Left lung (tissue), 10 donors: ENCODE measurements around the gene UBIAD1. TPM values are rescaled to one million over a fixed set of nuclear protein-coding genes. Genes with fewer than 3 reads are reported as not detected.

ENCODE experiments used
- ATAC-seq: fragments of 200-7000 bp; cut with Tn5 transposase; one replicate; pipeline ENCODE4 v1.9.1; 2020; ENCODE audit warnings: moderate library complexity
- DNase-seq, 4 donors: peaks; one replicate each; pipeline ENCODE4 v3.0.0-alpha.2; 2013 to 2020
- H3K27ac ChIP-seq, 2 donors: fragments of 200-600 bp; sonication (generic) in 1 of 2; one replicate each; pipeline versions ENCODE4 v1.5.0 to v1.8.0; 2020 to 2021
- H3K27me3 ChIP-seq, 2 donors: fragments of 200-600 bp; sonication (generic) in 1 of 2; one replicate each; pipeline versions ENCODE4 v1.5.0 to v1.8.0; 2020 to 2021
- H3K36me3 ChIP-seq, 2 donors: fragments of 200-600 bp; sonication (generic) in 1 of 2; one replicate each; pipeline versions ENCODE4 v1.5.0 to v1.8.0; 2020 to 2021
- H3K4me1 ChIP-seq, 2 donors: fragments of 200-600 bp; one replicate each; pipeline ENCODE4 v1.8.0; 2021
- H3K4me3 ChIP-seq, 2 donors: fragments of 200-600 bp; sonication (generic) in 1 of 2; one replicate each; pipeline versions ENCODE4 v1.5.0 to v1.8.0; 2020 to 2021; ENCODE audit warnings: mild to moderate bottlenecking in 1 of 2
- H3K9me3 ChIP-seq, 2 donors: fragments of 200-600 bp; sonication (generic) in 1 of 2; one replicate each; pipeline versions ENCODE4 v1.5.0 to v1.8.0; 2020 to 2021
- intact Hi-C, 2 donors: fragments of 100-400 bp; cut with DNase I; formaldehyde crosslinking; loops; one replicate each; pipeline versions ENCODE4 v1.11.2 to v1.14.2; 2022
- polyA plus RNA-seq, 6 donors: library from polyadenylated mRNA; unstranded; fragments of 120-200 nt; gene quantifications; one replicate each; pipeline ENCODE4 v1.2.1, GENCODE V29; 2013; ENCODE audit not compliant: insufficient read length in 6 of 6
- total RNA-seq, 2 donors: library from RNA; stranded (reverse); fragmentation: NEBNext Ultra II Directional; extraction: Animal tissue kit (Norgen Biotek cat#: 25700); gene quantifications; one replicate each; pipeline ENCODE4 v1.2.1, GENCODE V29; 2021
- TF ChIP-seq, protein P1 (sequence below), 2 donors: fragments of 200-600 bp; sonication (generic) in 1 of 2; IDR thresholded peaks; one replicate each; pipeline versions ENCODE4 v1.5.0 to v1.8.0; 2021; ENCODE audit warnings: antibody characterized with exemption in 2 of 2
- donor health status: DM: no; HTN: yes; CAD: no.
- donor health status: DM: no; HTN: no; CAD: no.

UBIAD1 gene
- total and polyA plus RNA-seq, 8 donors = 9.3 to 19.4 (median 16.7) TPM

DNA sequence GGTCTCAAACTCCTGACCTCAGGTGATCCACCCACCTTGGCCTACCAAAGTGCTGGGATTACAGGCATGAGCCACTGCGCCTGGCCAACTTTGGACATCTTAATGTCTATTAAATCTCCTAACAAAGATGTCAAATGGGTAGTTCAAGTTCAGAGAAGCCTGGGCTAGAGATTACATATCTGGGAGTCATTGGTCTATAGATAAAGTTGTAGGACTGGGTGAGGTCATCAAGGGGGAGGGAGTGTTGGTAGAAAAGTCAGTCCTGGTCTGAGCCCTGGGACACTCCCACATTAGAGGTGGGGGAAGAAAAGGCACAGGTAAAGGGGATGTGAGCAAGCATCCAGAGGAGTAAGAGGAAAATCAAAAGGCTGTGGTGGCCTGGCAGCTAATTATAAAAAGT lies 6.6 kb downstream of the UBIAD1 start:
- DNase-seq (no peak), ATAC-seq (no peak)
- Histone ChIP-seq H3K9me3 (no peaks in the 10 kb centered on the region), H3K27ac (peak overlapping the region in 1 of 2 donors; percentile 58), H3K4me1 (peaks cover 24 to 51% of the 10 kb centered on the region in 2 donors), H3K27me3 (no peaks in the 10 kb centered on the region), H3K4me3 (no peak overlapping the region), H3K36me3 (peaks cover 0 to 16% of the 10 kb centered on the region in 2 donors)
- intact Hi-C loops = no loop called here
- TF ChIP-seq, protein P1, sequence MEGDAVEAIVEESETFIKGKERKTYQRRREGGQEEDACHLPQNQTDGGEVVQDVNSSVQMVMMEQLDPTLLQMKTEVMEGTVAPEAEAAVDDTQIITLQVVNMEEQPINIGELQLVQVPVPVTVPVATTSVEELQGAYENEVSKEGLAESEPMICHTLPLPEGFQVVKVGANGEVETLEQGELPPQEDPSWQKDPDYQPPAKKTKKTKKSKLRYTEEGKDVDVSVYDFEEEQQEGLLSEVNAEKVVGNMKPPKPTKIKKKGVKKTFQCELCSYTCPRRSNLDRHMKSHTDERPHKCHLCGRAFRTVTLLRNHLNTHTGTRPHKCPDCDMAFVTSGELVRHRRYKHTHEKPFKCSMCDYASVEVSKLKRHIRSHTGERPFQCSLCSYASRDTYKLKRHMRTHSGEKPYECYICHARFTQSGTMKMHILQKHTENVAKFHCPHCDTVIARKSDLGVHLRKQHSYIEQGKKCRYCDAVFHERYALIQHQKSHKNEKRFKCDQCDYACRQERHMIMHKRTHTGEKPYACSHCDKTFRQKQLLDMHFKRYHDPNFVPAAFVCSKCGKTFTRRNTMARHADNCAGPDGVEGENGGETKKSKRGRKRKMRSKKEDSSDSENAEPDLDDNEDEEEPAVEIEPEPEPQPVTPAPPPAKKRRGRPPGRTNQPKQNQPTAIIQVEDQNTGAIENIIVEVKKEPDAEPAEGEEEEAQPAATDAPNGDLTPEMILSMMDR (IDR thresholded peaks at IDR 0.05) = no peak

DNA sequence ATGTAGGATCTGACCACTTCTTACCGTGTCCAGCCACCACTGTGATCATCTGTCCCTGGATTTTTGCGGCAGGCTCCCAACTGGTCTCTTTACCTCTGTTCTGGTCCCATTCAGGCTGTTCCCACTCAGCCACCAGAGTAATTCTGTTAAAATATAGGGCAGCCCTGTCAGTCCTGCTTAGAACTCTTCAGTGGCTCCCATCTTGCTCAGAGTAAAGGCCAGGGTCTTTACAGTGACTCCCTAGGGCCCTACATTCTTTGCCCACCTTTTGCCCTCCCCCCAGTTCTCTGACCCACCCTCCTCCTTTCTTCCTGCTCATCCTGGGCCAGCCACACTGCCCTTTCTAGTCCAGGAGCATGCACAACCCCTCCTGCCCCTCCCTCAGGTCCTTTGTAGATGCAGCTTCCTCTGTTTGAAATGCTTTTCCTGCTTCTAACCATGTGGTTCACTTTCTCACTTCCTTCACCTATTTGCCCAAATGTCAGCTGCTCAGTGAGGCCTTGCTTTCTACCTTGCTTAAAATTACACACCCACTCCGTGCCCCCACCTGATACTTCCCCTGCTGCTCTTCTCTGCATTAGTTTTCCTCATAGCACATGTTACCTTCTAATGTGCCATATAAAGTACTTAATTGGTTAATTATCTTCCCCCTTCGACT lies 7.8 kb downstream of the UBIAD1 start:
- no peak overlapping the region for H3K4me3 ChIP-seq
- peaks cover 12 to 38% of the 10 kb centered on the region in 2 donors for H3K4me1 ChIP-seq
- no peaks in the 10 kb centered on the region for H3K9me3 ChIP-seq
- TF ChIP-seq, protein P1 (IDR thresholded peaks at IDR 0.05) = no peak
- no peak for ATAC-seq
- H3K36me3 ChIP-seq = peaks cover 0 to 23% of the 10 kb centered on the region in 2 donors
- peak overlapping the region; percentile 10 to 58 for H3K27ac ChIP-seq
- H3K27me3 ChIP-seq = no peaks in the 10 kb centered on the region
- intact Hi-C loops = no loop called here
- no peak for DNase-seq

DNA sequence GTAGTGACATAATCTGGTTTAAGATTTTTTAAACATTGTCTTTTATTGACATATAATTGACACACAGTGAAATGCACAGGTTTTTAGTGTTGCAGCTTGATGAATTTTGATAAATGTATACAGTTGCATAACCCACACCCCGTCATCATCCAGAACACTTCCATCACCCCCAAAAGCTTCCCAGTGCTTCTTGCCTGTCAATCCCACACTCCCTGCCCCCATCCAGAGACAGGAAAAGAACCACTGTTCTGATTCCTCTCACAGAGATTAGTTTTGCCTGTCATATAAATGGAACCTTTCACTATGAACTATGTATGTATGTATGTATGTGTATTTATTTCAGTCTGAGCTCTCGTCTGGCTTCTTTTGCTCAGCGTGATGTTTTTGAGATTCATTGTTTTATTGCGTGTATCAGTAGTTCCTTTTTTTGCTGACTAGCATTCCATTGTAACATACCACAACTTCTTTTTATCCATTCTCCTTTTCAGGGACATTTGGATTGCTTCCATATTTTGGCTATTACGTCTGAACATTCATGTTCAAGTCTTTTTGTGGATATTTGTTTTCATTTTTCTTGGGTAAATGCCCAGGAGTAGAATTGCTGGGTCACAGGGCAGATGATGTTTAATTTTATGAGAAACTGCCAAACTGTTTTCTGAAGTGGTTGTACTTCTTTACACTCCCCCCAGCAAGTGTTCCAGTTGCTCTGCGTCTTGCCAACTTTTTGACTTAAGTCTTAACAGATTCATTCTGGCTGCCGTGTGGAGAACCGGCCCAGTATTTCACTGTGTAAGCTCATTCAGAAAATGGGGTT lies 8.7 kb downstream of the UBIAD1 start:
- DNase-seq (peak in 3 of 4 donors; percentile 56 to 81 (median 59)), ATAC-seq (peak; percentile 91)
- Histone ChIP-seq H3K9me3 (no peaks in the 10 kb centered on the region), H3K36me3 (peaks cover 0 to 31% of the 10 kb centered on the region in 2 donors), H3K27me3 (no peaks in the 10 kb centered on the region), H3K4me1 (peaks cover 12 to 30% of the 10 kb centered on the region in 2 donors), H3K4me3 (no peak overlapping the region), H3K27ac (peak overlapping the region; percentile 30 to 58)
- TF ChIP-seq, protein P1 (IDR thresholded peaks at IDR 0.05) = no peak
- intact Hi-C loops = no loop called here

DNA sequence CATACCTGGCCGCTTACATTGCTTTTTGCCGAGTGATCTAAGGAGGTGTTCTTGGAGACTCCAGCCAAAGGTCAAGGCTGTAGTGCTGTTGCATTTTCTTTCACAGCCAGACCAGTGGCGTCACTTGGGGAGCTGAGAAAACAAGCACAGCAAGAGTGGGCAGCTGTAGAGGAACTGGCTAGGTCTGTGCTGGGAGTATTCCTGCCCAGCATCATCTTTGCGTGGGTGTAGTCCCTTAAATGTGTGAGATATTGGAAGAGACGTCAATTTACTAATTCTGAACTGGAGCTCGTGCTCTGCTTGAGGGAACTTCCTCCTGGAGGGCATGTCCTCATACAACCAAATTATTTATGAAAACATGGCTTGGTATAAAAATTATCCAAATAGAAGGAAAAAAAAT lies 10.2 kb downstream of the UBIAD1 start:
- TF ChIP-seq, protein P1 (IDR thresholded peaks at IDR 0.05) = no peak
- Histone ChIP-seq H3K27me3 (no peaks in the 10 kb centered on the region), H3K9me3 (no peaks in the 10 kb centered on the region), H3K36me3 (peaks cover 0 to 39% of the 10 kb centered on the region in 2 donors), H3K27ac (no peak overlapping the region), H3K4me1 (peaks cover 12 to 30% of the 10 kb centered on the region in 2 donors), H3K4me3 (no peak overlapping the region)
- no peak for ATAC-seq
- intact Hi-C loops = no loop called here
- no peak for DNase-seq

DNA sequence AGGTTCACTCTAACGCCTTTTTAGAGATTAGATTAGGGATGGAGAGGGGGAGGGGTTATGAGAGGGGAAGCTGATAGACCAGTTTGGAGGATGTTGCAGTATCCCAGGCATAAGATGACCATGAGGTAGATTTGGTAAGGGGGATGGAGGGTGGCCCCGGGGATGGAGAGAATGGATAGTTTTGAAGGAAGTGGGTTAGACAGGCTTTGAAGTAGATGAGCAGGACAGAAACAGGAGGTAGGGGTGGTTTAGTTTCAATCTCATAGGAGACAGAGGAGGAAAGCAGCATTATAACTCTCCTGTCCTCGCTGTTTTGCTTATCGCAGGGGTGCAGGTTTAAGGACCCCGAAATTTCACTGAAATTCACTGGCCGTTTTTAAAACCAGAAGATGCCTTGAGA lies 11.8 kb downstream of the UBIAD1 start:
- no peaks in the 10 kb centered on the region for H3K27me3 ChIP-seq
- TF ChIP-seq, protein P1 (IDR thresholded peaks at IDR 0.05) = no peak

More for the DNA sequence above, 11.8 kb downstream of the UBIAD1 start:
- Histone ChIP-seq H3K4me1 (peaks cover 12 to 30% of the 10 kb centered on the region in 2 donors), H3K27ac (no peak overlapping the region), H3K4me3 (no peak overlapping the region), H3K9me3 (no peaks in the 10 kb centered on the region), H3K36me3 (peaks cover 0 to 39% of the 10 kb centered on the region in 2 donors)
- no peak for ATAC-seq
- intact Hi-C loops = no loop called here
- DNase-seq = no peak
